Esophagus muscularis mucosa (tissue), 4 donors: ENCODE data around the gene PM20D1.

Source experiments
- EP300 ChIP-seq: sonication (generic); formaldehyde crosslinking; IDR thresholded peaks from one replicate; pipeline ENCODE4 v1.6.1; 2017; ENCODE audit warnings: antibody characterized with exemption
- POLR2A ChIP-seq: fragments of 450-650 bp; IDR thresholded peaks from one replicate; pipeline ENCODE4 v1.6.1; 2017; ENCODE audit warnings: antibody characterized with exemption, moderate library complexity, mild to moderate bottlenecking, low read depth
- POLR2AphosphoS5 ChIP-seq, 2 donors: sonication (generic); formaldehyde crosslinking; IDR thresholded peaks; one replicate each; pipeline ENCODE4 v1.6.1; 2017; ENCODE audit warnings: antibody characterized with exemption in 2 of 2
- TF ChIP-seq, protein P1 (sequence below), 3 experiments: fragments of 200-600 bp in 2 of 3; fragments of 450-650 bp in 1 of 3; sonication (generic) in 2 of 3; IDR thresholded peaks; one replicate each; pipeline ENCODE4 v1.5.1; 2017 to 2019; ENCODE audit warnings: antibody characterized with exemption in 3 of 3, mild to moderate bottlenecking in 2 of 3, moderate library complexity in 1 of 3

DNA sequence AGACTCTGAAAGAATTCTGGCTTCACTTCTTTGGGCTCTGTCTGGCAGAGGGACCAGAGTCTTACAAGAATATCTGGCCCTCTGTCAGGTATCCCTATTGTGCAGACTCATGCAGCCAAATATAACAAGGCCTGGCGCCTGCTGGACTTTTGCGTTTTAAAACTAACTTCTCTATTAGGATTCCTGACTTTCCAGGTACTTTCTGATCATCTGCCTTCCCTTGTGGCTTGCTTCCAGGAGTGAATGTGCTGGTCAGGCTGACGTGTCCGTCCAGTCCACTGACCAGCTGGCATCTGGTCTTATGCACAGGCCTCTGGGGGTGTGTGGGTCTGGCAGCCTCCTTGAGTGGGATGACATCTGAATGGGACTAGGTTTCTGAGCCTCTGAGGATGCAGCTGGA is 66.0 kb downstream of the PM20D1 start:
- TF ChIP-seq, protein P1, sequence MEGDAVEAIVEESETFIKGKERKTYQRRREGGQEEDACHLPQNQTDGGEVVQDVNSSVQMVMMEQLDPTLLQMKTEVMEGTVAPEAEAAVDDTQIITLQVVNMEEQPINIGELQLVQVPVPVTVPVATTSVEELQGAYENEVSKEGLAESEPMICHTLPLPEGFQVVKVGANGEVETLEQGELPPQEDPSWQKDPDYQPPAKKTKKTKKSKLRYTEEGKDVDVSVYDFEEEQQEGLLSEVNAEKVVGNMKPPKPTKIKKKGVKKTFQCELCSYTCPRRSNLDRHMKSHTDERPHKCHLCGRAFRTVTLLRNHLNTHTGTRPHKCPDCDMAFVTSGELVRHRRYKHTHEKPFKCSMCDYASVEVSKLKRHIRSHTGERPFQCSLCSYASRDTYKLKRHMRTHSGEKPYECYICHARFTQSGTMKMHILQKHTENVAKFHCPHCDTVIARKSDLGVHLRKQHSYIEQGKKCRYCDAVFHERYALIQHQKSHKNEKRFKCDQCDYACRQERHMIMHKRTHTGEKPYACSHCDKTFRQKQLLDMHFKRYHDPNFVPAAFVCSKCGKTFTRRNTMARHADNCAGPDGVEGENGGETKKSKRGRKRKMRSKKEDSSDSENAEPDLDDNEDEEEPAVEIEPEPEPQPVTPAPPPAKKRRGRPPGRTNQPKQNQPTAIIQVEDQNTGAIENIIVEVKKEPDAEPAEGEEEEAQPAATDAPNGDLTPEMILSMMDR (IDR thresholded peaks at IDR 0.05) = no peak
- no peak for TF ChIP-seq EP300
- peak; percentile 55 to 67 for TF ChIP-seq POLR2AphosphoS5 (IDR thresholded peaks at IDR 0.05)
- TF ChIP-seq POLR2A = no peak
